ENCODE measurements around the gene POSTN.

DNA sequence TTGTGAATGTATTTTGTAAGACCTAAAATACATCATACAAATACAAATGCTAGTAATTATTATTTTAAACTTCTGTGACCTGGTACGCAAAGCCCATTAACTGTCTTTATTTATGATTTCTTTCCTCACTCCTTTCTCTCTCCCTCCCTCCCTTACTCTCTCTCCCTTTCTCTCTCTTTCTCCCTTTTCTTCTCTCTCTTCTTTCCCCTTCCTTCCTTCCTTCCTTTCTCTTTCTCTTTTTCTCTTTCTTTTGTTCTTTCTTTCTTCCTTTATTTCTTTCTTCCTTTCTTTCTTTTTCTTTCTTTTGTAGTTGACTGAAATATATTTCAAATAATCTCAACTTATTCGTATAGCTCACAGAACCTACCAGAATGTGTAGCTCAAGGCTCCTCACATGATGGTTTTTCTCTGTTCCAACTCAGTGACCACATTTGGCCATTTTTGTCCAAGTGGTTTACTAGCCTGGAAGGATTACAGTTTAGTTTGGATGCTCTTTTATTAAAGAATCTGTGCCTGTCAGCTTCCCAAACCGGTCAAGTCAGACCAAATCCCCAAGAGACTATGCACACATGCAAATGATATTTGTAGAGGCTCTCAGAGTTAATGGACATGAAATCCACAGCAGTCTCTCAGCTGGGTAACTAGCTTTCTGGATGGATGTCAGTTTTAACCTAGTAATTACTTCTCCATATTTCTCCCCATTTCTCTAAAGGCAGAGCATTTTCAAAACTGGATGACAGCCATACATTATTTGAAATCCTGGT lies 71.7 kb downstream of the POSTN start:
- TF ChIP-seq, protein P1, sequence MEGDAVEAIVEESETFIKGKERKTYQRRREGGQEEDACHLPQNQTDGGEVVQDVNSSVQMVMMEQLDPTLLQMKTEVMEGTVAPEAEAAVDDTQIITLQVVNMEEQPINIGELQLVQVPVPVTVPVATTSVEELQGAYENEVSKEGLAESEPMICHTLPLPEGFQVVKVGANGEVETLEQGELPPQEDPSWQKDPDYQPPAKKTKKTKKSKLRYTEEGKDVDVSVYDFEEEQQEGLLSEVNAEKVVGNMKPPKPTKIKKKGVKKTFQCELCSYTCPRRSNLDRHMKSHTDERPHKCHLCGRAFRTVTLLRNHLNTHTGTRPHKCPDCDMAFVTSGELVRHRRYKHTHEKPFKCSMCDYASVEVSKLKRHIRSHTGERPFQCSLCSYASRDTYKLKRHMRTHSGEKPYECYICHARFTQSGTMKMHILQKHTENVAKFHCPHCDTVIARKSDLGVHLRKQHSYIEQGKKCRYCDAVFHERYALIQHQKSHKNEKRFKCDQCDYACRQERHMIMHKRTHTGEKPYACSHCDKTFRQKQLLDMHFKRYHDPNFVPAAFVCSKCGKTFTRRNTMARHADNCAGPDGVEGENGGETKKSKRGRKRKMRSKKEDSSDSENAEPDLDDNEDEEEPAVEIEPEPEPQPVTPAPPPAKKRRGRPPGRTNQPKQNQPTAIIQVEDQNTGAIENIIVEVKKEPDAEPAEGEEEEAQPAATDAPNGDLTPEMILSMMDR (IDR thresholded peaks at IDR 0.05), result no peak
- TF ChIP-seq POLR2A (IDR thresholded peaks at IDR 0.05), result no peak

Data from testis (tissue), 2 donors.